IMR-90 (cell line): ENCODE data around the gene KAT2A.

Experiments used
- CHD1 ChIP-seq: IDR thresholded peaks from 2 replicates; pipeline ENCODE4 v1.6.1; 2012; ENCODE audit warnings: low read depth, low read length, improper control_type of control experiment
- CTCF ChIP-seq: conservative IDR thresholded peaks from 2 replicates; pipeline ENCODE4 v1.5.1; 2012; ENCODE audit warnings: mild to moderate bottlenecking, low read depth, low read length, improper control_type of control experiment
- ELK1 ChIP-seq: fragments of 150-350 bp; IDR thresholded peaks from 2 replicates; pipeline ENCODE4 v1.6.1; 2016; ENCODE audit warnings: low read depth, mild to moderate bottlenecking, low read length, moderate library complexity, borderline replicate concordance
- FOS ChIP-seq: fragments of 150-350 bp; IDR thresholded peaks from 2 replicates; pipeline ENCODE4 v1.6.1; 2016; ENCODE audit warnings: low read depth, low read length
- MAFK ChIP-seq: IDR thresholded peaks from 2 replicates; pipeline ENCODE4 v1.6.1; 2012; ENCODE audit warnings: low read depth, low read length, improper control_type of control experiment
- MXI1 ChIP-seq: IDR thresholded peaks from 2 replicates; pipeline ENCODE4 v1.6.1; 2012; ENCODE audit warnings: low read depth, mild to moderate bottlenecking, low read length, moderate library complexity, borderline replicate concordance
- POLR2A ChIP-seq: IDR thresholded peaks from 2 replicates; pipeline ENCODE4 v1.6.1; 2012; ENCODE audit warnings: mild to moderate bottlenecking, low read depth, low read length
- RAD21 ChIP-seq: IDR thresholded peaks from 2 replicates; pipeline ENCODE4 v1.6.1; 2012; ENCODE audit warnings: low read length, improper control_type of control experiment
- RCOR1 ChIP-seq: IDR thresholded peaks from 2 replicates; pipeline ENCODE4 v1.6.1; 2012; ENCODE audit warnings: mild to moderate bottlenecking, low read length, improper control_type of control experiment; ENCODE audit not compliant: insufficient replicate concordance
- RFX5 ChIP-seq: IDR thresholded peaks from 2 replicates; pipeline ENCODE4 v1.8.0; 2012; ENCODE audit warnings: low read depth, mild to moderate bottlenecking, low read length, moderate library complexity
- SMC3 ChIP-seq: fragments of 150-350 bp; IDR thresholded peaks from 2 replicates; pipeline ENCODE4 v1.6.1; 2016; ENCODE audit warnings: low read depth, mild to moderate bottlenecking, antibody characterized with exemption, low read length, moderate library complexity
- USF2 ChIP-seq: fragments of 150-350 bp; IDR thresholded peaks from 2 replicates; pipeline ENCODE4 v1.6.1; 2017; ENCODE audit warnings: mild to moderate bottlenecking, antibody characterized with exemption, low read length, low read depth

GRCh38 chr17:42094375-42095069 lies 26.6 kb downstream of the KAT2A start:
- TF ChIP-seq CTCF (no peak), CHD1 (no peak), ELK1 (no peak), FOS (no peak), USF2 (no peak), POLR2A (no peak), RAD21 (no peak), RCOR1 (no peak), SMC3 (no peak), MAFK (no peak), MXI1 (no peak), RFX5 (no peak)
